BLaER1 treated with 17β-estradiol and CSF1 and Interleukin-3, amounts not matched to agents 10 nM and 100 nM (cell line): ENCODE measurements around the gene SCYL1.
A peak's percentile ranks its signal among the peaks of the same experiment; 100 is the strongest.

ENCODE experiments used
- H3K27ac ChIP-seq, 11 experiments: shearing (Covaris generic); formaldehyde crosslinking; 2 replicates each; pipeline ENCODE4 v1.8.1; 2022
- H3K27me3 ChIP-seq, 11 experiments: shearing (Covaris generic); formaldehyde crosslinking; 2 replicates each; pipeline ENCODE4 v1.8.1; 2022
- H3K36me3 ChIP-seq, 11 experiments: shearing (Covaris generic); formaldehyde crosslinking; 2 replicates each; pipeline ENCODE4 v1.8.1; 2022
- H3K4me1 ChIP-seq, 10 experiments: shearing (Covaris generic); formaldehyde crosslinking; 2 replicates each; pipeline ENCODE4 v1.8.1; 2022
- H3K4me2 ChIP-seq, 11 experiments: shearing (Covaris generic); formaldehyde crosslinking; 2 replicates each; pipeline ENCODE4 v1.8.1; 2022
- H3K4me3 ChIP-seq, 10 experiments: shearing (Covaris generic); formaldehyde crosslinking; 2 replicates each; pipeline ENCODE4 v1.8.1; 2022
- H3K9ac ChIP-seq, 11 experiments: shearing (Covaris generic); formaldehyde crosslinking; 2 replicates each; pipeline ENCODE4 v1.8.1; 2022
- H3K9me3 ChIP-seq, 11 experiments: shearing (Covaris generic); formaldehyde crosslinking; replicated peaks in 1 of 11; 2 replicates each; pipeline ENCODE4 v1.8.1; 2022
- H4K20me1 ChIP-seq, 11 experiments: shearing (Covaris generic); formaldehyde crosslinking; 2 replicates each; pipeline ENCODE4 v1.8.1; 2022
- Cebpa-rat ChIP-seq, 11 experiments: shearing (Covaris generic); IDR thresholded peaks; 2 replicates each; pipeline ENCODE4 v1.8.1; 2022

The SCYL1 gene

GRCh38 chr11:65571940-65572339 is 47.1 kb downstream of the SCYL1 start:
- Histone ChIP-seq H3K27ac (peak overlapping the region in 8 of 11 experiments; percentile 76 to 93 (median 88); a peak in 12 of 22 replicates), H4K20me1 (peaks cover 8 to 50% (median 31%) of the 10 kb centered on the region in 11 experiments; a peak in 20 of 22 replicates), H3K27me3 (no peaks in the 10 kb centered on the region), H3K9ac (peak overlapping the region; percentile 84 to 96 (median 94); a peak in 21 of 22 replicates), H3K4me1 (peaks cover 56 to 69% (median 66%) of the 10 kb centered on the region in 10 experiments), H3K4me2 (peak overlapping the region; percentile 98 to 100 (median 99)), H3K9me3 (no peaks in the 10 kb centered on the region), H3K36me3 (peaks cover 0 to 17% (median 3%) of the 10 kb centered on the region in 11 experiments; a peak in 8 of 22 replicates), H3K4me3 (peak overlapping the region; percentile 88 to 99 (median 92))
- no peak for TF ChIP-seq Cebpa-rat (IDR thresholded peaks at IDR 0.05)

GRCh38 chr11:65572356-65573051 is 47.6 kb downstream of the SCYL1 start, which contains the start of gene FAM89B:
FAM89B (plus strand) TSS chr11:65572538; CDS start chr11:65572670, 132 bp downstream.
- Histone ChIP-seq H4K20me1 (peaks cover 8 to 55% (median 32%) of the 10 kb centered on the region in 11 experiments; a peak in 20 of 22 replicates), H3K4me1 (peaks cover 50 to 69% (median 66%) of the 10 kb centered on the region in 10 experiments), H3K9me3 (no peaks in the 10 kb centered on the region), H3K4me3 (peak within 1 kb of the TSS; percentile 88 to 99 (median 92)), H3K27ac (peak within 1 kb of the TSS; percentile 70 to 93 (median 91)), H3K27me3 (no peaks in the 10 kb centered on the region), H3K9ac (peak within 1 kb of the TSS; percentile 84 to 96 (median 94)), H3K36me3 (peaks cover 0 to 17% (median 3%) of the 10 kb centered on the region in 11 experiments; a peak in 8 of 22 replicates), H3K4me2 (peak within 1 kb of the TSS; percentile 98 to 100 (median 99))
- TF ChIP-seq Cebpa-rat (IDR thresholded peaks at IDR 0.05): no peak

DNA sequence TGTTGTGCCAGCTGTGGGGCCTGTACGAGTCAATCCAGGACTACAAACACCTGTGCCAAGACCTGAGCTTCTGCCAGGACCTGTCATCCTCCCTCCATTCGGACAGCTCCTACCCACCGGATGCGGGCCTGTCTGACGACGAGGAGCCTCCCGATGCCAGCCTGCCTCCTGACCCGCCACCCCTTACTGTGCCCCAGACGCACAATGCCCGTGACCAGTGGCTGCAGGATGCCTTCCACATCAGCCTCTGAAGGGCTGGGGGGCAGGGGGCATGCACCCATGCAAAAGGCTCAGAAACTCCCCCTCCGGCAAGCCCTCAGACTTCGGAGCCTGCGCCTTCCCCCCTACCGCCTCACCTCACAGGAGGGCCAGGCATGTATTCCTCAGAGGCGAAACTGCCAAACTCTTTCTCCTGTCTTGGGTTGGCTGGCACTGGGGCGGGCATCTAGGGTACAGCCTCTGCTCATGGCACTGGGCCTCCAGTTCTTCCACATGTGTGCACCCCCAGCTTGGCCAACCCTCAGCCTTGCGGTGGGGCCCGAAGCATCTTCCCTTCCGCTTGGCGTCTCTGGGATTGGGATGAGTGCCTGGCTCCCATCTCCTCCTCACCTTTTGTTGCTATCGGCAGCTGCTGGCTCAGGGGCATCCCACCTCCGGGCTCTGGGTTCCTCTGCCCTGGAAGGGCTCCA is 48.7 kb downstream of the SCYL1 start:
- Histone ChIP-seq H3K9ac (peak overlapping the region; percentile 84 to 96 (median 94)), H3K4me1 (peaks cover 50 to 69% (median 66%) of the 10 kb centered on the region in 10 experiments), H3K27ac (peak overlapping the region; percentile 11 to 93 (median 90); a peak in 21 of 22 replicates), H3K27me3 (no peaks in the 10 kb centered on the region), H3K4me3 (peak overlapping the region; percentile 88 to 99 (median 92)), H3K36me3 (peaks cover 0 to 15% (median 6%) of the 10 kb centered on the region in 11 experiments; a peak in 16 of 22 replicates), H3K9me3 (no peaks in the 10 kb centered on the region), H4K20me1 (peaks cover 17 to 66% (median 42%) of the 10 kb centered on the region in 11 experiments; a peak in 21 of 22 replicates), H3K4me2 (peak overlapping the region; percentile 98 to 100 (median 99))
- TF ChIP-seq Cebpa-rat (IDR thresholded peaks at IDR 0.05): no peak

GRCh38 chr11:65574109-65574810 is 49.4 kb downstream of the SCYL1 start:
- peaks cover 2 to 23% (median 14%) of the 10 kb centered on the region in 11 experiments; a peak in 21 of 22 replicates for H3K36me3 ChIP-seq
- H3K27me3 ChIP-seq: no peaks in the 10 kb centered on the region
- H3K27ac ChIP-seq: peak overlapping the region; percentile 74 to 93 (median 91)
- peaks cover 50 to 68% (median 64%) of the 10 kb centered on the region in 10 experiments for H3K4me1 ChIP-seq
- H3K4me2 ChIP-seq: peak overlapping the region; percentile 98 to 100 (median 99)
- peak overlapping the region; percentile 87 to 96 (median 94) for H3K9ac ChIP-seq
- peaks cover 25 to 70% (median 45%) of the 10 kb centered on the region in 11 experiments; a peak in 21 of 22 replicates for H4K20me1 ChIP-seq
- H3K9me3 ChIP-seq: no peaks in the 10 kb centered on the region
- no peak for TF ChIP-seq Cebpa-rat (IDR thresholded peaks at IDR 0.05)
- peak overlapping the region; percentile 89 to 99 (median 93) for H3K4me3 ChIP-seq

- peaks cover 31 to 70% (median 45%) of the 10 kb centered on the region in 11 experiments; a peak in 21 of 22 replicates for H4K20me1 ChIP-seq
- H3K4me1 ChIP-seq: peaks cover 53 to 69% (median 62%) of the 10 kb centered on the region in 10 experiments
- peak overlapping the region; percentile 65 to 96 (median 88) for H3K9ac ChIP-seq
- H3K9me3 ChIP-seq: no peaks in the 10 kb centered on the region
- peak overlapping the region; percentile 70 to 100 (median 94) for H3K4me2 ChIP-seq
- peak overlapping the region; percentile 73 to 91 (median 86) for H3K27ac ChIP-seq
- no peaks in the 10 kb centered on the region for H3K27me3 ChIP-seq
- no peak for TF ChIP-seq Cebpa-rat (IDR thresholded peaks at IDR 0.05)
- peaks cover 8 to 30% (median 21%) of the 10 kb centered on the region in 11 experiments for H3K36me3 ChIP-seq
- H3K4me3 ChIP-seq: peak overlapping the region; percentile 75 to 97 (median 92)
Observed at GRCh38 chr11:65574811-65575567, 50.1 kb downstream of the SCYL1 start.

DNA sequence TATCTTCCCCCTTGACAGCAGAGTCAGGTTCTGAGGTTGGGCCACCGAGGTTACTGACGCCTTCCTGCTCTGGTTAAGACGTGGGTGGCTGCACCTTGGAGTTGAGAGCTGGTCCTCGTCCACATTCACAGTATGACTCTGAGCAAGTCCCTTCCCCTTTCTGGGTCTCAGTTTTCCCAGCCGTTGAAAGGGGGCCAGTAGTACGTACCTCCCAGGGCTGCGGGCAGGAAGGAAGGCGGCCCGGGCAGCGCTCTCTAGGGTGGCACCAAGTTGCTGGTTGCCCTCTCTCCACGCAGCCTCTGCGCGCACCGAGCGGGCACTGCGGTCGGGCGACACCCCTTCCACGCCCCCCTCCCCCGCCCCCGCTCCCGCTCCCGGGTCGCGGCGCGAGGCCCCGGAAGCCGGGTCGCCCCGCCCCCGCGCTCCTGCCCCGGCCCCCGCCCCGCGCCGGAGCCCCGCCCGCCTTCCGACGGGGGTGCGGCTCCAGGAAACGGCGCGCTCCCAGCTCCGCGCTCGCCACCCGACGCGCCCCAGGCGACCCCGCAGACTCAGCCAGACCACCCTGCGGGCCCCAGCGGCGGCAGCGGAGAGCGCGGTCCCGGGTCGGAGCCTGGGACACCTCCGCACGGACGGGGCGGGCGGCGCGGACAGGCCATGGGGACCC is 50.8 kb downstream of the SCYL1 start, which contains the start of gene EHBP1L1:
Gene EHBP1L1 (plus strand): TSS at position 486 of the 664 bp plus-strand sequence. CDS start 250 bp downstream, outside the sequence.
- Histone ChIP-seq H3K4me1 (peaks cover 53 to 69% (median 62%) of the 10 kb centered on the region in 10 experiments), H3K27ac (peak within 1 kb of the TSS; percentile 74 to 92 (median 87)), H3K4me2 (peak within 1 kb of the TSS; percentile 93 to 100 (median 99)), H4K20me1 (peaks cover 34 to 70% (median 49%) of the 10 kb centered on the region in 11 experiments; a peak in 21 of 22 replicates), H3K27me3 (no peaks in the 10 kb centered on the region), H3K9me3 (no peaks in the 10 kb centered on the region), H3K36me3 (peaks cover 16 to 37% (median 28%) of the 10 kb centered on the region in 11 experiments), H3K9ac (peak within 1 kb of the TSS; percentile 83 to 96 (median 90)), H3K4me3 (peak within 1 kb of the TSS; percentile 75 to 97 (median 92))
- TF ChIP-seq Cebpa-rat (IDR thresholded peaks at IDR 0.05): no peak

DNA sequence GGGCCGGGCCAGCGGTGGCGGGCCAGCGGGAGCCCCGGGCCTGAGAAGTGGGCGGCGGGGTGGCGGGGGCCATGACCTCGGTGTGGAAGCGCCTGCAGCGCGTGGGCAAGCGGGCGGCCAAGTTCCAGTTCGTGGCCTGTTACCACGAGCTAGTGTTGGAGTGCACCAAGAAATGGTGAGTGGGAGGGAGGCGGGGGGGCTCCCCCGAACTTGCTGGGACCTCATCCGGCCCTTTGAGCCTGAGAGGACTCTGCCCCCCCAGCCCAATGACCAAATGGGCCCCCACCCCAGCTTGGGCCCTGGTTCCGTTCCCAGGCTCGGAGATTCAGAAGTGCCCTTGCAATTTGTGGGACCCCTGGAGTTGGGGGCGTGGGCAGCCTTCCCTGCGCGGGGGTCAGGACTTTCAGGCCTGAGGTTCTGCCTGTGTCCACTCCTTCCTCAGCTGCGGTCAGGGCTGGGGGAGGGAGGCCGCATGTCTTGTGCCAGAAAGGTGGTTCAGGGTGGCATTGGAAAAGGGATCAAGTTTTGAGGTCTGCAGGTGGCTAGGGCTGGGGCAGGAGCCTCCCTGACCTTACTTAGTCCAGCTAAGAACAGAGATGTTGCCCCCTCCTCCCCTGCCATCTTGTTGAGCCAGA is 51.5 kb downstream of the SCYL1 start:
- Histone ChIP-seq H3K27ac (peak overlapping the region; percentile 74 to 92 (median 87)), H3K4me1 (peaks cover 47 to 63% (median 60%) of the 10 kb centered on the region in 10 experiments), H3K27me3 (no peaks in the 10 kb centered on the region), H3K36me3 (peaks cover 22 to 41% (median 35%) of the 10 kb centered on the region in 11 experiments), H3K9me3 (no peaks in the 10 kb centered on the region), H3K4me2 (peak overlapping the region; percentile 93 to 100 (median 99)), H3K4me3 (peak overlapping the region; percentile 75 to 97 (median 92)), H4K20me1 (peaks cover 29 to 70% (median 48%) of the 10 kb centered on the region in 11 experiments; a peak in 21 of 22 replicates), H3K9ac (peak overlapping the region; percentile 83 to 95 (median 90))
- TF ChIP-seq Cebpa-rat (IDR thresholded peaks at IDR 0.05): no peak
